Adrenal gland (tissue), 5 donors: ENCODE results near the gene NDUFS6.

Experiments
- CTCF ChIP-seq, 6 experiments: fragments of 450-650 bp in 4 of 6; fragments of 200-600 bp in 2 of 6; sonication (generic) in 1 of 6; IDR thresholded peaks; 1 replicate in 5 of 6; 2 replicates in 1 of 6; pipeline versions ENCODE4 v1.5.1 to v1.8.0; 2016 to 2021; ENCODE audit warnings: antibody characterized with exemption in 6 of 6, mild to moderate bottlenecking in 2 of 6, moderate library complexity in 1 of 6
- POLR2A ChIP-seq, 2 donors: fragments of 450-650 bp; IDR thresholded peaks; one replicate each; pipeline ENCODE4 v1.6.1; 2017; ENCODE audit warnings: antibody characterized with exemption in 2 of 2, mild to moderate bottlenecking in 2 of 2, moderate library complexity in 1 of 2
- donor health status: DM: no; HTN: no; CAD: no.

- no peak for TF ChIP-seq CTCF (IDR thresholded peaks at IDR 0.05)
- no peak for TF ChIP-seq POLR2A (IDR thresholded peaks at IDR 0.05)
Observed at GRCh38 chr5:1819458-1819857, 18.3 kb downstream of the NDUFS6 start.
